Measurements from ENCODE around the gene BCORL1.
A peak's percentile ranks its signal among the peaks of the same experiment; 100 is the strongest.

Gene BCORL1

GRCh38 chrX:130066975-130067615 is 84.7 kb downstream of the BCORL1 start:
- DNase-seq (ENCODE audit: low read depth): no peak

GRCh38 chrX:130071611-130072344 is 89.3 kb downstream of the BCORL1 start:
- DNase-seq (ENCODE audit: low read depth): no peak

GRCh38 chrX:130072345-130072740 is 89.9 kb downstream of the BCORL1 start:
- DNase-seq (ENCODE audit: low read depth): no peak

DNA sequence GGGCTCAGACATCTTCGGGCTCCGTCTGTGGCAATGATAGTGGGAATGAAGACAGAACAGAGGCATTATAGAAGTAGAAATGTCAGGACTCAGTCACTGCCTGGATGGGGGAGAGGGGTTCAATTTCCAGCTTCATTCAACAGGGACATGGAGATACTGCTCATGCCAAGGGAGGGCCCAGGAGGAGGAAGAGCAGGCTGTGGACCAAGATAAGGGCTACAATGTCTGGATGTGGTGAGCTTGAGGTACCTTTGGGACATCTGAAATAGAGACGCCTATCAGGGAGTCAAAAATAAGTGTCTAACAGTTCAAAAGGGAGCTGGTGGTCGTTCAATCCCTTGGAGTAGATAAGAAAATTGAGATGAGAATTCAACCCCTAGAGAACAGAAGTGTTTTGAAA is 93.3 kb downstream of the BCORL1 start:
- DNase-seq (ENCODE audit: low read depth): no peak

- DNase-seq (ENCODE audit: low read depth): peak; percentile 25
Observed at GRCh38 chrX:130079824-130080406, 97.5 kb downstream of the BCORL1 start.

DNA sequence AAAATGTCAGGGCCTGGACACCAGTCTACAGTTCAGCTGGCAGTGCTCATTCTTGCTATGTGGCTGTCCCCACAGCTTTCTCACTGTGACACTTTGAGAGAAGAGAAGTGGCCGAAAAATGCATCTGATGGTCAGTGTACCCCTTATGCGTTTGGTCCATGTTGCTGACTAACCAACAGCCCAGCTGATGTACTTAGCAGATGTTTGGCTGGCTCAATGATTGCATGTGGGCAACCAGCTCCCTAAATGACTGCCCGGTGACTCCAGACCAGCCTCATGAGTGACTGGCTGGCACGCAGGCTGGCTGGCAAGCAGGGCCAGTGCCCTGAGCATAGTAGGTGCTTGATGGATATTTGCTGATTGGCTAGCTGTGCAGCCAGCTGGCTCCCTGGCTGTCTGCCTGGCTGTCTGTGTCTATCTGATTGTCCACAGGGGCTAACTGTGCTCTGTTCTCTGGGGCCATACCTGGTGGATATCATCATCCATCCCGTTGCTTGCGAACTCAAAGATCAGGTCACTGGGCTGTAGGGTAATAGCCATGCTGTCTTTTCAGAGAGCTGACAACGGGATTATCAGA is 98.4 kb downstream of the BCORL1 start:
- DNase-seq (ENCODE audit: low read depth): no peak

DNA sequence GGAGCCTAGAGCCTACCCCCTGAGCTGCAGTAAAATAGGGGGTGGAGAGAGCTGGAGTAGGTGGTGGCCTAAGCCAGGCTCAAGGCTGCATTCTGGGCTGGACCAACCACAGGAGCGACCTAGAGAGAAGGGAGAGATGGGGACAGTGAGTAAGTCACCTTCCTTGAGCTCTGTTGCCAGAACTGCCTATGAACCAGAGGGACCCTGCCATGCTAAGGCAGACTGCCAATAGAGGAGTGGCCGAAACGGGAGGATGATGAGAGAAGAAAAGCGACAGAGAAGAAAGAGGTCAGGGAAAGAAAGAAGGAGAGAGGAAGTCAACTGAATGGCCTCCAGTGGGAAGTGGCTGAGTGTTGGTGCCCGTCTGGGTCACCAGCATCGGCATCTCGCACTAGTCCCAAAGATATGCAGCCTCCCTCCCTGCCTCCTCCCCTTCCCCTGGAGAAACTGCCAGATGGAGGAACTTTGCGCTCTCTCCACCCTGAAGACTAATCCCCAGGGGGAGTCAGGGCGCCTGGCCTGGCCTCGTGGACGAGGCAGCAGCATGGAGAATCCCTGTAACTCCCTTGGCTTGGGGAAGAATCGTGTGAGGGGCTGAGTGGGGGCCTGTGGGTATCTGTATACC is 99.1 kb downstream of the BCORL1 start:
- DNase-seq (ENCODE audit: low read depth): no peak

DNA sequence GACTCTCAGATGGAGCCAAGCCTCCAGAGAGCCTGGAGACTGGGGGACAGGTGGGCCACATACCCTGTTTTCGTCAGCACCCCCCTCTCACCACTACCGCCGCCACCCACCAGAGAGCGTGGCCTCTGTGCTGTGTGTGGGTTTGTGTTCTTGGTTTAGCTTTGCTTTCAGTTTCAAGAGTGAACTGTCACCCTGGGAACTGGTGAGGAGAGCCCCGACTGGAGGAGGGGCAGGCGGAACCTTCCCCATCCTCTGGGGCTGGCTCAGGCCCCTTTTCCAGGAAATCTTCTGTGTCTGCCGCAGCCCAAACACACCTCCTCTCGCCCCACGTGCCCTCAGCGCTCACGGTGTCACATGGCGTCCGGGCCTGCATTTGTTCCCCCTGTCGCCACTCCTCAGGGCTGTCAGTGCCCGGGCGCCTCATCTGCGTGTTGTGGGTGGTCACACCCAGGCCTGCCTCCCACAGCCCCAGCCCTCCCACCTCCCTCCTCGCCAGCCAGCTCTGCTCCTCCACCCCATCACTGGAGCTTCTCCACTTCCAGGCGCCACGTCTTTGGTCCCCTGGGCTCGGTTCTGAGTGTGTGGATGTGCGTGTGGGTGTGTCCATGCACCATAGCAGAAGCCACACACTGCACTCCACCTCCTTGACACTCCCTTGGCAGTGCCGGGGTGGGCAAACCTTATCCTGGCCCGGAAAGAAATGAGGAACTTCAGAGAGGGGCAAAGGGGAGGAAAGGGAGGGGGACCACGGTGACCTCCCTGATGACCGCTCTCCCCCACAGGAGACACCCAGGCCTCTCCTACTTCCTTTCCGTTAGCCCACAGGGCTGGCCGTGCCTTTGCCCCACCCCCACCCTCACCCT is 100.0 kb downstream of the BCORL1 start:
- DNase-seq (ENCODE audit: low read depth): peak; percentile 26

GRCh38 chrX:130083107-130083490 is 100.7 kb downstream of the BCORL1 start:
- no peak for DNase-seq (ENCODE audit: low read depth)

- no peak for DNase-seq (ENCODE audit: low read depth)
Observed at GRCh38 chrX:130083656-130084382, 101.4 kb downstream of the BCORL1 start.

DNA sequence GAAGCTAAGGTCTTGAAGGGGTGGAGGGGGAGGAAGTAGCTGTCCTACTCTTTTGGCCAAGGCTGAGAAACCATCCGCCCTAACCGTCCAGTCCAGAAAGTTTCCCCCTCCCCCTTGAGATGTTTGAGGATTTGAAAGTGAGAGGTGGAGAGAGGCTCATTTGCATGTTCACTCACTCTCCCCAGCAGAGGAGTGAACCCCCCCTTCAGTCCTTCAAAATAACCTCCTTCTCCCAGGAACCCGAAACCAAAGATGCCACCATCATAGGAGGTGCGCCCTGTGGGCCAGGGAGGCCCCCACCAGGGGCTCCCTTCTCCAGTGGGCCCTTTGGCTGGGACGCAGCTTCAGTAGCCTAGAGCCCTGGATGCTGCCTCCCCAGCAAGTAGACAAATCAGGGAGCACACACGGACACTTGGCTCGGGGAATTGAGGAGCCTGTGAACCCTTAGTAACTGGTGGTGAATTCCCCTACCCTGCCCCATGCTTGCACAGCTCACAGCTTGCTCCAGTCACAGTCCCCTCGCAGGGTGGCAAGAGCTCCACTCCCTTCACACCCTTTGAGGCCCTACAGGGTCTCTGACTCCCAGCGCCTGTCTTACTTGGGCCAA is 102.3 kb downstream of the BCORL1 start:
- no peak for DNase-seq (ENCODE audit: low read depth)

- DNase-seq (ENCODE audit: low read depth): no peak
Observed at GRCh38 chrX:130085551-130086446, 103.4 kb downstream of the BCORL1 start.

DNA sequence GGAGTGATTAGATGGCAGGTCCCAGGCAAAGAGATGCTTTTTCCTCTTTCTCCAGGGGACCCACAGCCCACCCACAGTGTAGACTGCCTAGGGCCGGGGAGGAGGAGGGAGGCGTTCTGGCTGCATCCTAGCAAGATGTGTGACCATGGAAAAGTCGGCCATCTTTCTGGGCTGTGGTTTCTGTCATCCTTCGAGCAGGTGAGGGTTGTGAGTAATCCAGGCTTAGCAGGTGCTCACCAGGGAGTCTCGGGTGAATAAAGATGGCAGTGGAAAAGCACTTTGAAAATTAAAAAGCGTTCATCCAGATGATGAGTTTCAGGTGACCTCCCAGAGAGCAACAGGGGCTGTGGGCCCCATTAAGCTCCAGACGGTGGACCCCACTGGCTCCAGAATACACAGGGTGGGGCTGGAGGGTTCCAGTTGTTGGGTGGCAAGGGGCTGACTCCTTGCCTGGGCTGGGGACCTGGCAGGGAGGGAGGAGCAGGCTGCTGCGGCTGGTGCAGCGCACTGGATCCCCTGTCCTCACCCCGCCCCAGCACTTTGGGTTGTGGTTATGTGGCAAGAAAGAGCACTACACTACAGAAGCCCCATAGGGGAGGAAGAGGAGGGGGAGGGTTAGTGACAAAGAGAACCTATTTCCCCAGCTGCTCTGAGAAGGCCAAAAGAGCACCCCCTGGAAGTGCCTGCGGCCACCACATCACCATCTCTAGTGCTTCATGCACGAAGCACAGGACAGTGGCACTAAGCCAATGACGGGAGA is 104.2 kb downstream of the BCORL1 start:
- peak; percentile 41 for DNase-seq (ENCODE audit: low read depth)

DNA sequence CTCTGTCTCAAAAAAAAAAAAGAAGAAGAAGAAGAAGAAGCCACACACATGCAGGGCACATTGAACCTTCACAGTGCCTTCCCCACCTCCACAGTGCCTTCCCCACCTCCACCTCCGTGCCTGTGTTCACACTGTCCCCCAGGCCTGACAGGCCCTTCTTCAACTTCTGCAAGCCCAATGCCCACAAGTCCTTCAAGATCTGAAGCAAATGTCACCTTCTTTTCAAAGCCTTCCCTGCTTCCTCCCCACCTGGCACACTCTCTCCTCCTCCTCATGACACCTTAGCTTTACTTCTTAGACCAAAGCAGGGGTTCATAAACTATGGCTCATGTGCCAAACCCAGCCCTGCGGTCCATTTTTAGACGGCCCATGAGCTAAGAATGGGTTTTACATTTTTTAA is 107.9 kb downstream of the BCORL1 start:
- no peak for DNase-seq (ENCODE audit: low read depth)

GRCh38 chrX:130091980-130092522 is 109.6 kb downstream of the BCORL1 start:
- peak; percentile 68 for DNase-seq (ENCODE audit: low read depth)

DNA sequence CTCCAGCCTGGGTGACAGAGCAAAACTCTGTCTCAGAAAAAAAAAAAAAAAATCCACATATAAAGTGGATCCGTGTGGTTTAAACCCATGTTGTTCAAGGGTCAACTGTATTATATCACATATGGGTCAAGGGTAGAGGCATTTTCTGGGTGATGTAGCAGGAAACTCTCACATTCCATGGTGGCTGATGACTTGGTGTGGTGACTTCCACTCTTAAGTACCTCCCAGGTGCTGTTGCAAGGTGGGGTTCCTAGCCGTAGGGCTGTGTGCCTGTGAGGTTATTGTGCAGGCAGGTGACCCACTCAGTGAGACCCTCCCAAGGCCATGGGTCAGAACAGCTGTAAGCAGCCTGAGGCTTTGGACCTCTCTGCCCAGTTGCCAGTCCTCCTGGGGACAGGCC is 110.8 kb downstream of the BCORL1 start:
- DNase-seq (ENCODE audit: low read depth): no peak

- no peak for DNase-seq (ENCODE audit: low read depth)
Observed at GRCh38 chrX:130094696-130095095, 112.3 kb downstream of the BCORL1 start.

DNA sequence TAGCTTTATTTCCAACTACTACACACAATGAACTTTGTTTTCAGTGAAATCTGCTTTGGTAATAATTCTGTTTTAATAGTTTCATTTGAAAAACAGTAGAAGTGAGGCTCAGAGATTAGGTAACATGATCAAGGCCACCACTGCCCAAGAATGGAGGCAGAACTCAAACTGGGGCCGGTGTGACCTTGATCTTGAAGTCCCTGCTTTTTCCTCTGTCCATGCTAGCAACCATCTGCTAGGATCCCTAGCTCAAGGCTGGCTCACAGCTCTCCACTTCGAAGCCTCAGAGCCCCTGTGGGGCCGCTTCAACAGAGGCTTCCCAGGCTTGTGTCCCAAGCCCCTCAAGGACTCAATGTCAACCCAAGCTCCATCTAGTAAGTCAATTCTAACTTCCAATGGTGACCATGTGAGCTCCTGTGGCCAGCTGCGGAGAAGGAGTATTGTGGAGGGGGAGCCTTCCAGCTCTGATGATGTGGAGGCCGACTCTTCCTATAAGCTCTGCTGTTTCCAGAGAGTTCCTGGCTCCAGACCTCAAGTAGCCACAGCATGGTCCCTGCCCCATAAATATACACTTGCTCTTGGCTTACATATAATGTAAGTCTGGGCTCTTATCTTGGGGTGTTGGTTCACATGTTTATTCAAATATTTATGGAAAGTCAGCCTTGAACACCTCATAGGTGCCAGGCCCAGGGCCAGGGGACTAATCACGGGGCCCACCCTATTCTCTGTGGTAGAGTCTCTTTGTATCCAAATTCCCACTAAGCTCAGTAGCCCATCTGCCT is 113.0 kb downstream of the BCORL1 start:
- no peak for DNase-seq (ENCODE audit: low read depth)
